Occipital lobe (tissue), 2 donors: Measurements from ENCODE around the gene OLFML1. TPM values are rescaled to one million over a fixed set of nuclear protein-coding genes. Genes with fewer than 3 reads are reported as not detected.
"Not testable (repeated sequence)": the region's sequence is repeated elsewhere in the genome, so short reads cannot be mapped to it uniquely, and the experiment has no call there.

Experiments
- DNase-seq: peaks from one replicate; lab custom pipeline; 2025; lab: John Stamatoyannopoulos, UW
- total RNA-seq: library from RNA; depleted of rRNA; stranded (reverse); fragments of >200 nt; gene quantifications from one replicate; pipeline ENCODE4 v1.2.3, GENCODE V29; 2014

The OLFML1 gene
- total RNA-seq, 1 donor from 2014 or later: 1.1 TPM

- DNase-seq: no peak
These were observed 27.4 kb downstream of the OLFML1 start for GRCh38 chr11:7512525-7513233.

GRCh38 chr11:7513234-7514098 is 28.2 kb downstream of the OLFML1 start, which contains the start of gene PPFIBP2:
Gene PPFIBP2, plus strand, starts transcription at chr11:7513999. Its CDS starts 35,477 bp downstream, at chr11:7549476.
- peak; percentile 71 for DNase-seq

DNA sequence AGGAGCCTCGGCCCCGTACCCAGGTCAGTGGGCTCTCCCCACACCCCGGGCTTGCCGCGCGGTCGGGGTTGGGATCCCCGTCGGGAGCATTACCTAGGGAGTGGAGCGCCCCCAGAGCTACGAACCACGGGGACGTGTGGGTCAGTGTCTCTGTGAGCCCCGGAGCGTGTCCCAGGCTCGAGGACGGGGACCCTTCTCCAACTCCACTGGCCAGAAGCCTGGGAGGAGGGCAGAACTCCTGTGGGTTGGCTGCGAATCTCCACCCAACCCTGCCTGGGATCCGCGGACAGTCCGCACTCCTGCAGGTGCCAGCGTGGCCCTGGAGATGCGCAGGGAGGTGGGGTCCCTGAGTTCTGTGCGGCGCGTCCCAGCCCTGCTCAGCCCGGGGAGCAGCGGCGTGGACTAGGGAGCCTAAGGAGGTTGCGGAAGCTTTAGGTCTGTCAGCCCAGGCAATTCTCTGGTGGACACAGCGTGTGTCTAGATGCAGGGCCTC is 28.8 kb downstream of the OLFML1 start:
- DNase-seq: no peak

DNA sequence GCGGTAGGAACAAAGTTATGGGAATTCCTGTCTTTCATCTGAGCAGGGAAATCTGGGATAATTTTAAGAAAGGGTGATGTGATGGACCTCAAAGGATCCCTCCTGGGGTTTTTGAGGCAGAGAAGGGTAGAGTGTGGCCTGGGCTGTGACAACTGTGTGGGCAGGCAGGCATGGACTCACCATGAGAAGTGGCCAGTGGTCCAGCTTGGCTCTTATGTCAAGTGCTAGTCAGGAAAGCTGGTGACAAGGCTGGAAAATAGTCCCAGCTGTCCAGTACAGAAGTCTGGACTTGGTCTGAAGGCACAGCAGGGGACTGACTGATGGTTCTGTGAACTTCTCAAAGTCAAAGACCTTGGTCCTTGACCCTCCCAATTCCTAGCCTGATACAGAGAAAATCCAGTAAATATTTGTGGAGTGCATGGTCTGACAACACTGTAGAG is 30.2 kb downstream of the OLFML1 start:
- DNase-seq: no peak

GRCh38 chr11:7516475-7516874 is 31.2 kb downstream of the OLFML1 start:
- DNase-seq: no peak

GRCh38 chr11:7517743-7518142 is 32.4 kb downstream of the OLFML1 start:
- DNase-seq: not testable (repeated sequence)

- no peak for DNase-seq
These were observed 33.7 kb downstream of the OLFML1 start for GRCh38 chr11:7518811-7519562.

- DNase-seq: no peak
These were observed 35.0 kb downstream of the OLFML1 start for GRCh38 chr11:7520011-7520942.

- DNase-seq: no peak
These were observed 35.7 kb downstream of the OLFML1 start for GRCh38 chr11:7520981-7521487.

DNA sequence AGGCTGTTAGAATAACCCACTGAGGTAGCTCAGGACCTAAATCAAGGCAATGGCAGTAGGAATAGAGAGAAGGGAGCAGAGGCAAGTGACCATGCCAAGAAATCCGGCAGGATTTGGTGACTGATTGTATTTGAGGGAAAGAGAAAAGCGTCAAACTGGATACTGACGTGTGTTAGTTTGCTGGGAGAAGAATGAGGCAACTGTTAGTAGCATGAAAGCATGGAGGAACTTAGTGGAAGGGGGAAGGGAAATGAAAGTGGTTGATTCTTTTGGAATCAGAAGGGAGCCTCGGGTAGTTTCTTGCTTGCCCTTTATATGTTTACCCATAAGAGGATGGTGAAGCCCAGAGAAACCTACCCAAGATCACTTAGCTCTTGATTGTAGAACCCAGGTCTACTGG is 36.8 kb downstream of the OLFML1 start:
- no peak for DNase-seq

DNA sequence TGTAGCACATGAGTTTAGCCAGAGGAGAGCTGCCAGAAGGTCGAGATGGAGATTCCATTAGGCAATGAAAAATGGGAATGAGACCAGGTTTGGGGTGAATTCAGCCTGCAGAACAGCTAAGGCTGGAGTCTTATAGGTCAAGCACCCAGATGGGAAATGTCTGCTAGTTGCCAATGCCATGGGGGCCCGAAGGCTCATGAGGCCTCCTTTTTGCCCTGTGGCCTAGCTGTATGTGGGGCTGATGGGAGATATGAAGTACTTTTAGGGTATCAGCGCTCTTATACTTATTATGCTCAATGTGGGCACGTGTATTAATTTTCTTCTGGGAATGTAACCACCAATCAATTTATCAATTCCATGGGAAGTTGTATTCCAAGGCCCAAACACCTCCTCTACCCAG is 37.2 kb downstream of the OLFML1 start:
- DNase-seq: no peak

DNA sequence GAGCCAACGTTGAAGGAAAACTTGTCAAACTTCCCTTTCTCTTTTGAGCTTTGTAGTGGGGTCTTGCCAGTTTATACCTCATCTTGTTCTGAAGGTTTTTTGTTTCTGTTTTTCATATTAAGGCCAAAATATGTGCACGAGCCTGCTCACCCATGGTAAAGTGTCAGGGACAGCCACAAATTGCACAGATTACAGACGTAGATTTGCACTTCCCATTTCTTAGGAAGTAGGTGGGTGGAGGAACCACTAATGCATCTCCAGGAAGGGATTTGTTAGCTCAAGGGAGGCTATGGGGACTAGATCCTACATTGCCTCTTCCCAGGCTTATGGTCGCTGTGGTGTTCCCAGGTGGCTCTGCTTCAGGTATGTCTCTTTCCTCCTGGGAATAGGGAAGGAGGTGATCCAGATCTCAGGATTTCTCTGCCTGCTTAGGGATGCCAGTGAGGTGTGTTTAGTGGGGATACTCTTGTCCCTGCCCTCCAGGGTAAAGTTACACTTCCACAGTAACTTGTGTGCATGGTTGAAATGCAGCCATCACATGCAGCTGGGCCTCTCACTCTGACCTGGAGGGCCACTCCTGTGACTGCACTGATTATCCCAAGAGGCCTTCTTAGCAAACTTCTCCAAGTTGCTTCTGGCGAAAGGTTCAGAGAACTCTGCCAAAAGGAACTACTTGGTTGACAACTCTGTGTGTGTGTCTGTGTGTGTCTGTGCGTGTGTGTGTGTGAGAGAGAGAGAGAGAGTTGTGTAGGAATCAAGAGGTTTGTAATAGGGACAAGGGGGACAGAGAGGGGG is 38.3 kb downstream of the OLFML1 start:
- DNase-seq: no peak

GRCh38 chr11:7524462-7525235 is 39.3 kb downstream of the OLFML1 start:
- DNase-seq: no peak

GRCh38 chr11:7525424-7525823 is 40.1 kb downstream of the OLFML1 start:
- no peak for DNase-seq

DNA sequence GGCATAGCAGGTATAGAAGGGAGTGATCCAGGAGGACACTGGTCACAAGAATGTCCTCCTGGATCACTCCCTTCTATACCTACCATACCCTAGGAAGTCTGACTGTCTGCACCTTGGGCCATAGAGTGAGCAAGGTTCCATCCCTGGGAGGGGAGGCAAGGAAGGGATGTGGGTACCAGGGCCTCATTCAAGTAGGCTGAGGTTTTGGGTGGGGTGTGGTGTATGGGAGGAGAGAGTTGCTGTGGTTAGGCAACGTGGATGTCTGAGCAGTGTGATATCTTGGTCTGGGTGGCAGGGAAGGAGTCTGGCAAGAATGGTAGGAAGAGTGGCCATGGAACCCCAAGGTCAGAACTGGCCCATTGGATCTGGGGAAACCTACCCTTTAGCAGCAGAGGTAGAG is 41.7 kb downstream of the OLFML1 start:
- DNase-seq: no peak

- DNase-seq: no peak
These were observed 43.3 kb downstream of the OLFML1 start for GRCh38 chr11:7528514-7529049.

DNA sequence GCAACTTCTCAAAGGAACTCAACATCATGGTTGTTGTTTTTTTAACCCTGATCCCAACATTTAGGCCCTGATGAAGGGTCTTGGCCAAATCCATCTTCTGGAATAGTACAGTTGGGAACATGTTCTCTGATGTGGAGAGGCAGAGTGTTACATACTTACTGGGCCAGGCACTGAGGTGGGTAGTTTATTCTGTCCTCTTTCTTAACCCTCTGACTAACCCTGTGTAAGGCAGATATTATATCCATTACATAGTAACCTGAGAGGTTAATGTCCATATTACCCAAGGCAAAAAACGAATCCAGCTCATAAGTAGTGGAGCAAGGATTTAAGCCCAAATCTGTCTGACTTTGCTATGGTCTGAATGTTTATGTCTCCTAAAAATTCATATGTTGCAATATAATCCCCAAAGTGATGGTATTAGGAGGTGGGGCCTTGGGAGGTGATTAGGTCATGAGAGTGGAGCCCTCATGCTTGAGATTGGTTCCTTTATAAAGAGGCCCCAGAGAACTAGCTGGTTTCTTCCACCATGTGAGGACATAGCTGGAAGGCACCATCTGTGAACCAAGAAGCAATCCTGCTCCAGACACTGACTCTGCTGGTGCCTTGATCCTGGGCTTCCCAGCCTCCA is 44.8 kb downstream of the OLFML1 start:
- no peak for DNase-seq

GRCh38 chr11:7531011-7531410 is 45.7 kb downstream of the OLFML1 start:
- DNase-seq: no peak
